Measurements from ENCODE around the gene NSUN3.

GRCh38 chr3:94118390-94118789, 55.5 kb downstream of the NSUN3 start:
- TF ChIP-seq, protein P1, sequence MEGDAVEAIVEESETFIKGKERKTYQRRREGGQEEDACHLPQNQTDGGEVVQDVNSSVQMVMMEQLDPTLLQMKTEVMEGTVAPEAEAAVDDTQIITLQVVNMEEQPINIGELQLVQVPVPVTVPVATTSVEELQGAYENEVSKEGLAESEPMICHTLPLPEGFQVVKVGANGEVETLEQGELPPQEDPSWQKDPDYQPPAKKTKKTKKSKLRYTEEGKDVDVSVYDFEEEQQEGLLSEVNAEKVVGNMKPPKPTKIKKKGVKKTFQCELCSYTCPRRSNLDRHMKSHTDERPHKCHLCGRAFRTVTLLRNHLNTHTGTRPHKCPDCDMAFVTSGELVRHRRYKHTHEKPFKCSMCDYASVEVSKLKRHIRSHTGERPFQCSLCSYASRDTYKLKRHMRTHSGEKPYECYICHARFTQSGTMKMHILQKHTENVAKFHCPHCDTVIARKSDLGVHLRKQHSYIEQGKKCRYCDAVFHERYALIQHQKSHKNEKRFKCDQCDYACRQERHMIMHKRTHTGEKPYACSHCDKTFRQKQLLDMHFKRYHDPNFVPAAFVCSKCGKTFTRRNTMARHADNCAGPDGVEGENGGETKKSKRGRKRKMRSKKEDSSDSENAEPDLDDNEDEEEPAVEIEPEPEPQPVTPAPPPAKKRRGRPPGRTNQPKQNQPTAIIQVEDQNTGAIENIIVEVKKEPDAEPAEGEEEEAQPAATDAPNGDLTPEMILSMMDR (conservative IDR thresholded peaks at IDR 0.05), result no peak
- no peak for TF ChIP-seq EZH2 (IDR thresholded peaks at IDR 0.05; ENCODE audit: low read depth)
